PFSK-1 (cell line): ENCODE measurements around the gene RTEL1.

Experiments
- FOXP2 ChIP-seq: optimal IDR thresholded peaks from 2 replicates; pipeline ENCODE3; 2011; ENCODE audit warnings: borderline replicate concordance, control low read depth, inconsistent platforms; ENCODE audit not compliant: insufficient read depth; ENCODE audit errors: extremely low read length, extremely low read depth
- POLR2AphosphoS5 ChIP-seq: IDR thresholded peaks from 2 replicates; pipeline ENCODE4 v1.6.1; 2012; ENCODE audit warnings: low read depth, mild to moderate bottlenecking, control low read depth, low read length, moderate library complexity
- SIN3A ChIP-seq: IDR thresholded peaks from 2 replicates; pipeline ENCODE4 v1.6.1; 2012; ENCODE audit warnings: mild to moderate bottlenecking, low read length, moderate library complexity, borderline replicate concordance; ENCODE audit not compliant: insufficient read depth
- TAF1 ChIP-seq: IDR thresholded peaks from 2 replicates; pipeline ENCODE4 v1.6.1; 2012; ENCODE audit warnings: low read length, control low read depth, borderline replicate concordance; ENCODE audit not compliant: insufficient read depth

GRCh38 chr20:63610581-63611435 lies 47.3 kb upstream of the RTEL1 start:
- TF ChIP-seq TAF1 (no peak), FOXP2 (no peak), POLR2AphosphoS5 (no peak), SIN3A (no peak)
